Fibroblast of skin of right biceps (primary cell): Measurements from ENCODE around the gene PRR29.

Experiments used
- DNase-seq: peaks from one replicate; pipeline ENCODE4 v3.0.0-alpha.2; 2013

PRR29 gene

GRCh38 chr17:64053101-64053500 lies 55.0 kb downstream of the PRR29 start:
- DNase-seq: no peak
